ENCODE results near the gene ALDH3B1.

Gene ALDH3B1

DNA sequence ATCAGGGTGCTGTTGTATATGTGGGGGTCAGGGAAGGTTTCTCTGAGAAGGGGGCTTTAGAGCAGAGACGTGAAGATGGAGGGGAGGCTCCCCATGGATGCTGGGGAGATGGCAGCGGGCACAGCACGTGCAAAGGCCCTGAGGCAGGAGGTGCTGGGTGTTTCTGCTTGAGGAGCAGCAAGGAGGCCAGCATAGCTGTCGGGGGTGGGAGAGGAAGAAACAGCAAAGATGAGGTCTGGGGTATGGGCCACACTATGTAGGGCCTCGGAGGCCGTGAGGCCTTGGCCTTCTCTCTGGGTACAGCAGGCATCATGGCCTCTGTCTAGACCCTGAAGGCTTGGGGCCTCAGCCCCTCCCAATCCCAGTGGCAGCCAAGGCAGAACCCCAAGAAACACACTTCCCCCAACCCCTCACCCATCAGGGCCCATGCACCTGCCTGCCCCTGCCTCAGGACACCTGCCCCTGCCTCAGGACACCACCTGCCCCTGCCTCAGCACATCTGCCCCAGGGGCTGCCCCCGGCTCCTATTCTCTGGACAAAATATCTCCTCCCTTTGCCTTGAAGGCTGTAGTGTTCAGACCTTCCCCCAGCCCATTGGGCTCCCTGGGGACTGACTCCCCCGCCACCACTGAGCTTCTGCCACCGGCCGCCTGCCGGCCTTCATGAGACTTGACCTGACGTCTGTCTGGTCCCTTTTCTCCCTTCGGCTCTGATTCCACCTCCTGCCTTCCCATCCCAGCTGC lies 6.2 kb downstream of the ALDH3B1 start:
- in situ Hi-C loops (cut with MboI; ENCODE audit: low sequenced_read_pairs, unreplicated experiment) = no loop called here
- TF ChIP-seq, protein P1, sequence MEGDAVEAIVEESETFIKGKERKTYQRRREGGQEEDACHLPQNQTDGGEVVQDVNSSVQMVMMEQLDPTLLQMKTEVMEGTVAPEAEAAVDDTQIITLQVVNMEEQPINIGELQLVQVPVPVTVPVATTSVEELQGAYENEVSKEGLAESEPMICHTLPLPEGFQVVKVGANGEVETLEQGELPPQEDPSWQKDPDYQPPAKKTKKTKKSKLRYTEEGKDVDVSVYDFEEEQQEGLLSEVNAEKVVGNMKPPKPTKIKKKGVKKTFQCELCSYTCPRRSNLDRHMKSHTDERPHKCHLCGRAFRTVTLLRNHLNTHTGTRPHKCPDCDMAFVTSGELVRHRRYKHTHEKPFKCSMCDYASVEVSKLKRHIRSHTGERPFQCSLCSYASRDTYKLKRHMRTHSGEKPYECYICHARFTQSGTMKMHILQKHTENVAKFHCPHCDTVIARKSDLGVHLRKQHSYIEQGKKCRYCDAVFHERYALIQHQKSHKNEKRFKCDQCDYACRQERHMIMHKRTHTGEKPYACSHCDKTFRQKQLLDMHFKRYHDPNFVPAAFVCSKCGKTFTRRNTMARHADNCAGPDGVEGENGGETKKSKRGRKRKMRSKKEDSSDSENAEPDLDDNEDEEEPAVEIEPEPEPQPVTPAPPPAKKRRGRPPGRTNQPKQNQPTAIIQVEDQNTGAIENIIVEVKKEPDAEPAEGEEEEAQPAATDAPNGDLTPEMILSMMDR (IDR thresholded peaks at IDR 0.05; ENCODE audit: borderline replicate concordance, control extremely low read depth, extremely low read depth, insufficient read depth, missing control alignments) = no peak
- DNase-seq (ENCODE audit: low spot score) = no peak

DNA sequence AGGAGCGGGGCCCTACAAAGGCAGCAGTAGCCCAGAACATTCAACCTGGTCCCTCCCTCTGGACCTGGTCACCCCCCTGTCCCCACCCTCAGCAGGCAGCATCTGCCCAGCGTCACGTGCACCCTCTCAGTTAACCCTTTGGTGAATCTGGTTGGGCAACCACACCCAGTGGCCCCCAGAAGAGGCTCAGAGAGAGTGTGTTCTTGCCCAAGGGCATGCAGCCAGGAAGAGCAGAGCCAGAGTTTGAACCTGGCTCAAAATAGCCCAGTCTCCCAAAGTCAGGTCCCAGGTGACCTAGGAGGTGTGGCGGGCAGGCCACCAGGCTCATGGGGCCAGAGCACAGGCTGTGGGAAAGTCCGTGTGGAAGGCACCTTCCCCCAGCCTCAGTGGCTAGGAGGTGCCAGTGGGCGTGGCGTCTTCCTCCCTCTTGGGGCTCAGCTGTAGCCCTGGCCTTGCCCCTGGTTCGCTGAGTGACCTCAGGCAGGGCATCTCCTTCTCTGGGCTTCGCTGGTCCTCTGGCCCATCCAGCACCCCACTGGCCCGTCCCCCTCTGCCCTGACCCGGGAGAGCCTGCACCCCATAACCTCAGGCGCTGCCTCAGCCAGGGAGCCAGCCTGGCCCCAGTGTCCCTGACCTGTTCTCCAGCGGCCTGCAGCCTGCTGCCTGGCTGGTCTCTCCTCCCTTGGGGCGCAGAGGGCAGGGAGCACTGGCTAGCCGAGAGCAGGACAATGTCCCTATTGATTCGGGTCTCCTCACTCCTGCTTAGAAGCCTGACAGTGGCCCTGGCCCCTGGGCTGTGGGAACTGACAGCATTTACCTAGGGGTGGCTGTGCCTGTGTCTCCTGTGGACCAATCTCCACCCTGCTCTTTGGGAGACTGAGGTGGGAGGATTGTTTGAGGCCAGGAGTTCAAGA lies 7.0 kb downstream of the ALDH3B1 start:
- no peak for DNase-seq (ENCODE audit: low spot score)
- TF ChIP-seq, protein P1 (IDR thresholded peaks at IDR 0.05; ENCODE audit: borderline replicate concordance, control extremely low read depth, extremely low read depth, insufficient read depth, missing control alignments) = no peak
- in situ Hi-C loops (cut with MboI; ENCODE audit: low sequenced_read_pairs, unreplicated experiment) = no loop called here

DNA sequence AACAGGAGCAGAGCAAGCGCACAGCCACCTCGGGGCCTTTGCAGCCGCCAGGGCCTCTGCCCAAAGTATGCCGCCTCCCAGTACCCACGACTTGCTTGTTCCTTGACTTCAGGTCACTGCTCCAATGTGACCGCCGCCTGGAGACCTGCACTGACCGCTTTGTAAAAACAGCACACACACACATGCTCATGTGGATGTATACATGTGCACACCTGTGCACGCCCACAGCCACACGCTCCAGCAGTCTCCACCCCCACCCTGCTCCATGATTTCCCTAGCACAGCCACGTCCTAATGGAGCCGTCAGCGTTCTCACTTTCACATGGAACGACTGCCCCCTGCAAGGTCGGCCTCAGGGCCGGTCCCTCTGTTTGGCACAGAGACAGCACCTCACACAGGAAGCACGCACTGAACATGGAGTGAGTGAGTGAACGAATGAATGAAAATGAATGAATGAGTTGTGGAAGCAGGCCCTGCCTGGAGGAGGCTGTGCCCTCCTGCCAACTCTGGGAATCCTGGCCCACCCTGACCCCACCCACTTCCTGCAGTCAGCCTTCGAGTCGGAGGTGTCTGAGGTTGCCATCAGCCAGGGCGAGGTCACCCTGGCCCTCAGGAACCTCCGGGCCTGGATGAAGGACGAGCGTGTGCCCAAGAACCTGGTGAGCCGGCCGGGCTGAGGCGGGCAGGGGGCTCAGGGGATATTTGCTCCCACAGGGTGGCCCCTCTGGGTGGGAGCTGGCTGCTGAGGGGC lies 8.0 kb downstream of the ALDH3B1 start:
- no peak for DNase-seq (ENCODE audit: low spot score)
- in situ Hi-C loops (cut with MboI; ENCODE audit: low sequenced_read_pairs, unreplicated experiment) = no loop called here
- TF ChIP-seq, protein P1 (IDR thresholded peaks at IDR 0.05; ENCODE audit: borderline replicate concordance, control extremely low read depth, extremely low read depth, insufficient read depth, missing control alignments) = no peak

DNA sequence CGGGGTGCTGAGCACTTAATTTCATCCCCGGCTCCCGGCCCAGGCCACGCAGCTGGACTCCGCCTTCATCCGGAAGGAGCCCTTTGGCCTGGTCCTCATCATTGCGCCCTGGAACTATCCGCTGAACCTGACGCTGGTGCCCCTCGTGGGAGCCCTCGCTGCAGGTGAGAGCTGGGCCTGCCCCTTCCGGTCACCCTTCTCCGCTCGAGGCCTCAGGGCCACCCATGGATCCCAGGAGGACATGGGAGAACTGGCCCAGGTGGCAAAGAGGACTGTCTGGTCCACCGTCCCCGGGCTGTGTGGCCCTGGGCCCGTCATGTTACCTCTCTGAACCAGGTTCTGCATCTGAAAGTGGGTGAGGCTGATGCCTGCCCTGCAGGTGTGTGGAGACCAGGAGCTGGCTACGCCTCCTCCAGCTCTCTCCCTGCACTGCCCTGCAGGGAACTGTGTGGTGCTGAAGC lies 8.6 kb downstream of the ALDH3B1 start:
- TF ChIP-seq, protein P1 (IDR thresholded peaks at IDR 0.05; ENCODE audit: borderline replicate concordance, control extremely low read depth, extremely low read depth, insufficient read depth, missing control alignments) = no peak
- in situ Hi-C loops (cut with MboI; ENCODE audit: low sequenced_read_pairs, unreplicated experiment) = no loop called here
- no peak for DNase-seq (ENCODE audit: low spot score)

DNA sequence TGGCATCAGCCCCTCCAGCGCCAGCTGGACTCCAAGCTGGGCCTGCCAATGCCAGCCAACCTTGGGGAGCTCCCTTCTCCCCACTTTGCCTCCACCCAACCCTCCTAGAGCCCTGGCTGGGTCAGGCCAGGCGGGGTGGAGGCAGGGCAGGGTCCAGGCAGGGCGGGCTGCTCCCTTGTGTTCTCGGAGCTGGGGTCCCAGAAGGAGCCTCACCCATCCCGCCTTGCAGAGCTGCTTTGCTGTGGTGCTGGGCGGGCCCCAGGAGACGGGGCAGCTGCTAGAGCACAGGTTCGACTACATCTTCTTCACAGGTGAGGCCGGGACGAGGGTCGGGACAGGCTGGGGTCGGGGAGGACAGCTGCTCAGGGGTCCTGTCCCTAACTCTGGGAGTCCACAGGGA lies 9.4 kb downstream of the ALDH3B1 start:
- TF ChIP-seq, protein P1 (IDR thresholded peaks at IDR 0.05; ENCODE audit: borderline replicate concordance, control extremely low read depth, extremely low read depth, insufficient read depth, missing control alignments) = no peak
- in situ Hi-C loops (cut with MboI; ENCODE audit: low sequenced_read_pairs, unreplicated experiment) = no loop called here
- no peak for DNase-seq (ENCODE audit: low spot score)

DNA sequence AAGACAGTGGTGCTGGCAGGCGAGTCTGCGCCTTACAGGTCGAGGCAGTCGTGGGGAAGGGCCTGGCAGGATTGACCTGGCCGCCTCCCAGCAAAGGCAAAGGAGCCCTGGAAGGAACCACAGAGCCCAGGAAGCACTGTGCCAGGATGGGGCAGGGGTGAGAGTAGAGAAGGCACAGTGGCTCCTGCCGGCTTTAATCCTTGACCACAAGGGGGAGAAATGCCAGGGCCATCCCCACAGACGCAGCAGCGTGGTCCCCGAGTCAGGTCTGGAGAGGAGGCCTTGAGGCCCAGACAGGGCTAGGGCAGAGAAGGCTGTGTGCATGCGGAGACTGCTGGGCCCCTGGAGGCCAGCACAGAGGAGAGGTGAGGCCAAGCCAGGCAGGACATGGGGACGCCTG lies 10.4 kb downstream of the ALDH3B1 start:
- TF ChIP-seq, protein P1 (IDR thresholded peaks at IDR 0.05; ENCODE audit: borderline replicate concordance, control extremely low read depth, extremely low read depth, insufficient read depth, missing control alignments) = no peak
- in situ Hi-C loops (cut with MboI; ENCODE audit: low sequenced_read_pairs, unreplicated experiment) = loop anchor here (10.0 kb wide), 1 partner anchor 184 kb away; no protein-coding TSS in a partner anchor
- DNase-seq (ENCODE audit: low spot score) = no peak
